ELR (cell line): ENCODE data around the gene SCYGR6.
"Not testable (repeated sequence)": the region's sequence is repeated elsewhere in the genome, so short reads cannot be mapped to it uniquely, and the experiment has no call there.

Experiments used
- DNase-seq: peaks from one replicate; pipeline ENCODE4 v3.0.0-alpha.2; 2015; ENCODE audit warnings: low read depth

The SCYGR6 gene

GRCh38 chr2:227724394-227725039 is at the start of gene SCYGR6:
Gene SCYGR6, minus strand, starts transcription at chr2:227724757. Its CDS starts 0 bp downstream, at chr2:227724757.
- DNase-seq = no peak

GRCh38 chr2:227774011-227774624 is 49.6 kb upstream of the SCYGR6 start:
- peak; percentile 17 for DNase-seq

- no peak for DNase-seq
Measured at GRCh38 chr2:227772932-227773331, 48.4 kb upstream of the SCYGR6 start.

GRCh38 chr2:227772197-227772661 is 47.7 kb upstream of the SCYGR6 start:
- no peak for DNase-seq

- no peak for DNase-seq
Measured at GRCh38 chr2:227767830-227768229, 43.3 kb upstream of the SCYGR6 start.

GRCh38 chr2:227766373-227766883 is 41.9 kb upstream of the SCYGR6 start:
- peak; percentile 80 for DNase-seq

GRCh38 chr2:227765788-227766372 is 41.3 kb upstream of the SCYGR6 start:
- DNase-seq = no peak

GRCh38 chr2:227761740-227762476 is 37.4 kb upstream of the SCYGR6 start:
- no peak for DNase-seq

- DNase-seq = no peak
Measured at GRCh38 chr2:227759411-227760118, 35.0 kb upstream of the SCYGR6 start.

GRCh38 chr2:227756261-227756660 is 31.7 kb upstream of the SCYGR6 start:
- not testable (repeated sequence) for DNase-seq

- DNase-seq = peak; percentile 51
Measured at GRCh38 chr2:227748079-227748478, 23.5 kb upstream of the SCYGR6 start.

- DNase-seq = no peak
Measured at GRCh38 chr2:227745594-227745993, 21.0 kb upstream of the SCYGR6 start, which contains the start of gene SCYGR8. Gene SCYGR8, plus strand, starts transcription at chr2:227745894. Its CDS starts 0 bp downstream, at chr2:227745894.

GRCh38 chr2:227740705-227741104 is 16.1 kb upstream of the SCYGR6 start:
- DNase-seq = peak; percentile 30

GRCh38 chr2:227739351-227739750 is 14.8 kb upstream of the SCYGR6 start:
- no peak for DNase-seq

GRCh38 chr2:227728035-227728434 is 3.5 kb upstream of the SCYGR6 start, which contains the start of gene SCYGR7:
Gene SCYGR7, plus strand, starts transcription at chr2:227728335. Its CDS starts 0 bp downstream, at chr2:227728335.
- DNase-seq = no peak

GRCh38 chr2:227722821-227723220 is 1.7 kb downstream of the SCYGR6 start:
- DNase-seq = not testable (repeated sequence)

GRCh38 chr2:227720680-227721079 is 3.9 kb downstream of the SCYGR6 start:
- no peak for DNase-seq

- no peak for DNase-seq
Measured at GRCh38 chr2:227719641-227720040, 4.9 kb downstream of the SCYGR6 start.

- DNase-seq = peak; percentile 69
Measured at GRCh38 chr2:227717687-227718567, 6.6 kb downstream of the SCYGR6 start, which contains the start of gene SLC19A3. Gene SLC19A3, minus strand, starts transcription at chr2:227718028. Its CDS starts 15,710 bp downstream, at chr2:227702318.

GRCh38 chr2:227716501-227716900 is 8.1 kb downstream of the SCYGR6 start:
- no peak for DNase-seq
